Stimulated activated CD4-positive, alpha-beta T cell treated with anti-CD3 and anti-CD28 coated beads, Interleukin-4, amount 100 ng/mL, for 48 hours (primary cell): ENCODE data around the gene FLG2.
"Not testable (repeated sequence)": the region's sequence is repeated elsewhere in the genome, so short reads cannot be mapped to it uniquely, and the experiment has no call there.

Source experiments
- DNase-seq, 2 donors: peaks; one replicate each; pipeline ENCODE4 v3.0.0-alpha.2; 2020; ENCODE audit warnings: low read depth in 2 of 2

Gene FLG2

DNA sequence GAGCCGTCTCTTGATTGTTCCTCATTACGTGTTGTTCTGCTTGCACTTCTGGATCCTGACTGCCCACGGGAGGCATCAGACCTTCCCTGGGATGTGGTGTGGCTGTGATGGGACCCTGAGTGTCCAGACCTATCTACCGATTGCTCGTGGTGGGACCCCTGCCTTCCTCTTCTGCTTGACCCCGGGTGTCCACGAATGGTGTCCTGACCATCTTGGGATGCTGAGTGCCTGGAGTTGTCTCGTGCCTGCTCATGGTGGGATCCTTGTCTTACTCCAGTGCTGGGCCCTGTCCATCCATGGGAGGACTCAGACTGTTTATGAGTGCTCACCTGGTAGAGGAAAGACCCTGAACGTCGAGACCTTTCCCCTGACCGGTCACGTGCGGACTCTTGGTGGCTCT lies 47.6 kb downstream of the FLG2 start:
- not testable (repeated sequence) for DNase-seq

GRCh38 chr1:152309955-152310354 lies 49.9 kb downstream of the FLG2 start:
- no peak for DNase-seq

- not testable (repeated sequence) for DNase-seq
These were observed 50.4 kb downstream of the FLG2 start for GRCh38 chr1:152309320-152309901.

GRCh38 chr1:152308758-152309157 lies 51.0 kb downstream of the FLG2 start:
- not testable (repeated sequence) for DNase-seq

- DNase-seq: not testable (repeated sequence)
These were observed 51.8 kb downstream of the FLG2 start for GRCh38 chr1:152307970-152308369.

- DNase-seq: not testable (repeated sequence)
These were observed 53.7 kb downstream of the FLG2 start for GRCh38 chr1:152306123-152306522.

DNA sequence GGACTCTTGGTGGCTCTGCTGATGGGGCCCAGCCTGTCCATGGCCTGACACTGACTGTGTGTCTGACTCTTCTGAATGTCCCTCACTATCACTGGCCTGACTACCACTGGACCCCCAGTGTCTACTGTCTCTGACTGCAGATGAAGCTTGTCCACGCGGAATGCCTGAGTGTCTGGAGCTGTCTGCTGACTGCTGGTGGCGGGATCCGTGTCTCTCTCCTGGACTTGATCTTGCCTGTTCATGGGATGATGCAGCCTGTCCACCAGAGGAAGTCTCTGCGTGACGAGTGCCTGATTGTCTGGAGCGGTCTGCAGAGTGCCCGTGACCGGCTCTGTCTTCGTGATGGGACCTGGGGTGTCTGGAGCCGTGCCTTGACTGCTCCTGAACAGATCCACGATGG lies 55.0 kb downstream of the FLG2 start:
- not testable (repeated sequence) for DNase-seq

- not testable (repeated sequence) for DNase-seq
These were observed 56.5 kb downstream of the FLG2 start for GRCh38 chr1:152303139-152303872.
